Loucy (cell line): ENCODE measurements around the gene EFCAB8.

ENCODE experiments used
- H2AFZ ChIP-seq: fragments of 200-600 bp; sonication (generic); 2 replicates; pipeline ENCODE4 v1.6.0; 2016; ENCODE audit warnings: antibody characterized with exemption, mild to moderate bottlenecking, low read length, moderate library complexity
- H3F3A ChIP-seq: fragments of 200-600 bp; 2 replicates; pipeline ENCODE4 v1.6.0; 2016; ENCODE audit warnings: antibody characterized with exemption, low read depth, mild to moderate bottlenecking
- H3K27me3 ChIP-seq: fragments of 200-600 bp; sonication (generic); 2 replicates; pipeline ENCODE4 v1.6.1; 2014; ENCODE audit warnings: low read length, mild to moderate bottlenecking; ENCODE audit not compliant: insufficient read depth, poor library complexity, severe bottlenecking
- H3K36me3 ChIP-seq: fragments of 200-600 bp; sonication (generic); 2 replicates; pipeline ENCODE4 v1.6.1; 2016; ENCODE audit warnings: low read length; ENCODE audit not compliant: insufficient read depth
- H3K4me1 ChIP-seq: fragments of 200-600 bp; sonication (generic); 2 replicates; pipeline ENCODE4 v1.5.1; 2014; ENCODE audit warnings: low read length, mild to moderate bottlenecking; ENCODE audit not compliant: insufficient read depth, poor library complexity, severe bottlenecking
- H3K4me2 ChIP-seq: fragments of 200-600 bp; sonication (generic); 2 replicates; pipeline ENCODE4 v1.6.0; 2014; ENCODE audit warnings: antibody characterized with exemption, low read length, low read depth, mild to moderate bottlenecking; ENCODE audit not compliant: poor library complexity, severe bottlenecking
- H3K4me3 ChIP-seq: fragments of 200-600 bp; sonication (generic); 2 replicates; pipeline ENCODE4 v1.5.1; 2014; ENCODE audit warnings: low read length, mild to moderate bottlenecking, mixed read lengths; ENCODE audit not compliant: poor library complexity, severe bottlenecking
- H3K79me2 ChIP-seq: fragments of 200-600 bp; sonication (generic); 2 replicates; pipeline ENCODE4 v1.6.1; 2014; ENCODE audit warnings: low read length; ENCODE audit not compliant: insufficient read depth
- H3K9ac ChIP-seq: fragments of 200-600 bp; sonication (generic); 2 replicates; pipeline ENCODE4 v1.6.0; 2014; ENCODE audit warnings: mild to moderate bottlenecking, low read depth, low read length, moderate library complexity; ENCODE audit not compliant: poor library complexity, severe bottlenecking
- H3K9me2 ChIP-seq: fragments of 200-600 bp; sonication (generic); replicated peaks from 2 replicates; pipeline ENCODE4 v1.6.1; 2016; ENCODE audit warnings: low read depth, low read length, mixed read lengths
- H3K9me3 ChIP-seq: fragments of 200-600 bp; sonication (generic); 2 replicates; pipeline ENCODE4 v1.6.1; 2014; ENCODE audit warnings: mild to moderate bottlenecking, antibody characterized with exemption, low read length, low read depth; ENCODE audit not compliant: insufficient read depth
- H4K20me1 ChIP-seq: fragments of 200-600 bp; sonication (generic); 2 replicates; pipeline ENCODE4 v1.6.0; 2014; ENCODE audit warnings: antibody characterized with exemption, low read length, mild to moderate bottlenecking; ENCODE audit not compliant: insufficient read depth, poor library complexity, severe bottlenecking
- CTCF ChIP-seq: fragments of 200-600 bp; sonication (generic); conservative IDR thresholded peaks from 2 replicates; pipeline ENCODE4 v1.5.1; 2014; ENCODE audit warnings: mild to moderate bottlenecking, antibody characterized with exemption, low read length
- EZH2phosphoT487 ChIP-seq: fragments of 200-600 bp; IDR thresholded peaks from 2 replicates; pipeline ENCODE4 v1.6.1; 2018; ENCODE audit warnings: antibody characterized with exemption, mild to moderate bottlenecking, moderate library complexity, borderline replicate concordance

The EFCAB8 gene

GRCh38 chr20:32822225-32822624 is 36.5 kb upstream of the EFCAB8 start:
- no peaks in the 10 kb centered on the region for H3K9me3 ChIP-seq
- peaks cover 70% of the 10 kb centered on the region for H3K79me2 ChIP-seq
- TF ChIP-seq EZH2phosphoT487 = no peak
- peaks cover 4% of the 10 kb centered on the region for H3K27me3 ChIP-seq
- no peaks in the 10 kb centered on the region for H3K9me2 ChIP-seq
- peak overlapping the region; percentile 89 for H3K9ac ChIP-seq
- peak overlapping the region; percentile 97 for H3K4me3 ChIP-seq
- peak overlapping the region; percentile 78 for H3K4me2 ChIP-seq
- H3K36me3 ChIP-seq = peaks cover 13% of the 10 kb centered on the region; the same call in 1 of the 2 replicates
- H4K20me1 ChIP-seq = peaks cover 57% of the 10 kb centered on the region
- no peak overlapping the region for H2AFZ ChIP-seq
- peaks cover 36% of the 10 kb centered on the region for H3K4me1 ChIP-seq
- H3F3A ChIP-seq = no peaks in the 10 kb centered on the region

GRCh38 chr20:32823078-32823477 is 35.6 kb upstream of the EFCAB8 start:
- no peaks in the 10 kb centered on the region for H3F3A ChIP-seq
- peak overlapping the region; percentile 89 for H3K9ac ChIP-seq
- peaks cover 78% of the 10 kb centered on the region for H3K79me2 ChIP-seq
- H3K36me3 ChIP-seq = peaks cover 22% of the 10 kb centered on the region; the same call in 1 of the 2 replicates
- no peaks in the 10 kb centered on the region for H3K9me3 ChIP-seq
- H2AFZ ChIP-seq = no peak overlapping the region
- peak overlapping the region; percentile 97 for H3K4me3 ChIP-seq
- H3K4me1 ChIP-seq = peaks cover 39% of the 10 kb centered on the region
- peaks cover 4% of the 10 kb centered on the region for H3K27me3 ChIP-seq
- H3K4me2 ChIP-seq = peak overlapping the region; percentile 78
- TF ChIP-seq EZH2phosphoT487 (no peak), CTCF (peak; percentile 8; the same call in 1 of the 2 replicates)
- H4K20me1 ChIP-seq = peaks cover 60% of the 10 kb centered on the region
- H3K9me2 ChIP-seq = no peaks in the 10 kb centered on the region

- peaks cover 28% of the 10 kb centered on the region; the same call in 1 of the 2 replicates for H3K36me3 ChIP-seq
- peaks cover 69% of the 10 kb centered on the region for H4K20me1 ChIP-seq
These were observed 34.8 kb upstream of the EFCAB8 start for GRCh38 chr20:32823737-32824588.

More at GRCh38 chr20:32823737-32824588, 34.8 kb upstream of the EFCAB8 start:
- Histone ChIP-seq H3K27me3 (peaks cover 4% of the 10 kb centered on the region), H3K4me2 (peak overlapping the region; percentile 78), H3K9me2 (no peaks in the 10 kb centered on the region), H3K9me3 (no peaks in the 10 kb centered on the region), H3K4me1 (peaks cover 44% of the 10 kb centered on the region), H3K79me2 (peaks cover 87% of the 10 kb centered on the region), H3K9ac (peak overlapping the region; percentile 89), H2AFZ (no peak overlapping the region), H3K4me3 (peak overlapping the region; percentile 97), H3F3A (no peaks in the 10 kb centered on the region)
- TF ChIP-seq CTCF (no peak), EZH2phosphoT487 (no peak)
